GM21576 (cell line): ENCODE data around the gene RRP8.

Source experiments
- ATAC-seq: cut with Tn5 transposase; IDR thresholded peaks from one replicate; pipeline ENCODE4 v1.9.1; 2021; ENCODE audit warnings: mild to moderate bottlenecking, moderate library complexity; ENCODE audit not compliant: unreplicated experiment

RRP8 gene

GRCh38 chr11:6548641-6549040 lies 54.8 kb downstream of the RRP8 start:
- no peak for ATAC-seq

DNA sequence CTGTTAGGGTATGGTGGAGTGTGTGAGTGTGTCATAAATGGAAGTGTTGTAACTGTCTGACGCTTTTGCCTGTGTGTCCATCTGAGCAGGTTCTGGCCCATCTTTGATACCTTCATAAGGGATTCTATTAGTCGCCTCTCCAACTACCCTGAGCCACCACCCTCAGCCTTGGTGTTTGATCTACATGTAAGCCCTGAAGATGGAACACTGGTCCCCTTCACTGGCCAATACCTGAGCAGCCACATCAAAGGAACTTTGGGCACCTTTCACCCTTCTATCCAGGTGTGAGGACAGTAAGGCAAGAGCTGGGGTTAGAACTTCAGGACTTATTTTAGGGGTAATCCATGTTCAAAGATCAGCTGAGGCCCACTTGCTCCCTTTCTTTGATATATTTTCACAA lies 55.3 kb downstream of the RRP8 start:
- no peak for ATAC-seq

- no peak for ATAC-seq
These were observed 56.2 kb downstream of the RRP8 start for GRCh38 chr11:6547177-6547576.

- ATAC-seq = no peak
These were observed 56.7 kb downstream of the RRP8 start for GRCh38 chr11:6546735-6547134.

DNA sequence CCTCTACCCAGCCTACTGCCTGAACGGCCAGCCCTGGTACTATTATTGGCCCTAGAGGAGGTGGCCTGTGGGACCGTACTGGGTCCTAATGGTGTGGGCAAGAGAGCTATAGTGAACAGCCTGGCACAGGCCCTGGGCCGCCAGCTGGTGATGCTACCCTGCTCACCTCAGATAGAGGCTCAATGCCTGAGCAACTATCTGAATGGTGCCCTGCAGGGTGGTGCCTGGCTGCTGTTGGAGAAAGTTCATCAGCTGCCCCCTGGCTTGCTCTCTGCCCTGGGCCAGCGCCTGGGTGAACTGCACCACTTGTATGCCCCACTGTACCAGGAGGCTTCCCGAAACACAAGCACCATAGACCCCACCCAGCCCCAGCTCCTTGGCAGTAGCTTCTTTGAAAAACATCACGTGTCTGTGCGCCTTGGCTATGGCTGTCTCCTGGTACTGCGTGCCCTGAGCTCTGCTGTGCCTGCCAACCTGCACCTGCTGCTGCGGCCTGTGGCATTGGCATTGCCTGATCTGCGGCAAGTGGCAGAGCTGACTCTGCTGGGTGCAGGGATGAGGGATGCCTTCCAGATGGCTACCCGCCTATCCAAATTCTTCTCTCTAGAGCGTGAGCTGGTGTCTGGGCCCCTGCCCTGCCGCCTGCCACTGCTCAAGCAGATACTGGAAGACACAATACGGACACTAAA lies 57.4 kb downstream of the RRP8 start:
- no peak for ATAC-seq
